Activated T-helper 17 cell treated with anti-CD3 and anti-CD28 coated beads, Interleukin-2, amount 50 U/mL, for 72 hours (primary cell): ENCODE measurements around the gene ADCY4. TPM values are rescaled to one million over a fixed set of nuclear protein-coding genes. Genes with fewer than 3 reads are reported as not detected.
A peak's percentile ranks its signal among the peaks of the same experiment; 100 is the strongest.

ENCODE experiments used
- ATAC-seq: fragments of 150-1000 bp; cut with Tn5 transposase; replicated peaks from 2 replicates; pipeline ENCODE4 v1.10.0; 2021; ENCODE audit warnings: mild to moderate bottlenecking, moderate library complexity
- H3K27ac Mint-ChIP-seq: one replicate; pipeline ENCODE4 v1.8.0; 2022; ENCODE audit warnings: mixed read lengths
- H3K27me3 Mint-ChIP-seq: one replicate; pipeline ENCODE4 v1.8.0; 2022; ENCODE audit warnings: mixed read lengths
- H3K36me3 Mint-ChIP-seq: one replicate; pipeline ENCODE4 v1.8.0; 2022; ENCODE audit warnings: low read depth, mild to moderate bottlenecking, mixed read lengths
- H3K4me1 Mint-ChIP-seq: one replicate; pipeline ENCODE4 v1.8.0; 2022; ENCODE audit warnings: mixed read lengths
- H3K4me3 Mint-ChIP-seq: one replicate; pipeline ENCODE4 v1.8.0; 2022; ENCODE audit warnings: mild to moderate bottlenecking, mixed read lengths
- H3K9me3 Mint-ChIP-seq: one replicate; pipeline ENCODE4 v1.8.0; 2022; ENCODE audit warnings: mixed read lengths
- total RNA-seq, 2 donors: library from RNA; stranded (reverse); gene quantifications; one replicate each; pipeline ENCODE4 v1.2.3, GENCODE V29; 2022

Gene ADCY4
- total RNA-seq, 2 donors from 2014 or later, result 2.3 to 10.5 TPM

- no peak for ATAC-seq
- peak overlapping the region; percentile 9 for H3K27ac Mint-ChIP-seq
- peaks cover 48% of the 10 kb centered on the region for H3K4me1 Mint-ChIP-seq
Measured at GRCh38 chr14:24277606-24278321, 57.1 kb downstream of the ADCY4 start.

GRCh38 chr14:24277071-24277470 lies 57.8 kb downstream of the ADCY4 start:
- no peaks in the 10 kb centered on the region for H3K27me3 Mint-ChIP-seq
- no peak overlapping the region for H3K4me3 Mint-ChIP-seq
- H3K27ac Mint-ChIP-seq, result peak overlapping the region; percentile 12
- ATAC-seq, result no peak
- H3K4me1 Mint-ChIP-seq, result peaks cover 54% of the 10 kb centered on the region
- peaks cover 3% of the 10 kb centered on the region for H3K9me3 Mint-ChIP-seq
- no peaks in the 10 kb centered on the region for H3K36me3 Mint-ChIP-seq

More at GRCh38 chr14:24277606-24278321, 57.1 kb downstream of the ADCY4 start:
- H3K27me3 Mint-ChIP-seq, result no peaks in the 10 kb centered on the region
- no peaks in the 10 kb centered on the region for H3K36me3 Mint-ChIP-seq
- peak overlapping the region; percentile 41 for H3K4me3 Mint-ChIP-seq
- H3K9me3 Mint-ChIP-seq, result peaks cover 3% of the 10 kb centered on the region

- peaks cover 46% of the 10 kb centered on the region for H3K4me1 Mint-ChIP-seq
- peak overlapping the region; percentile 40 for H3K27ac Mint-ChIP-seq
- peaks cover 6% of the 10 kb centered on the region for H3K36me3 Mint-ChIP-seq
- ATAC-seq, result peak; percentile 81
- peak overlapping the region; percentile 97 for H3K4me3 Mint-ChIP-seq
- H3K27me3 Mint-ChIP-seq, result no peaks in the 10 kb centered on the region
- H3K9me3 Mint-ChIP-seq, result peaks cover 3% of the 10 kb centered on the region
Measured at GRCh38 chr14:24274101-24274543, 60.7 kb downstream of the ADCY4 start.

DNA sequence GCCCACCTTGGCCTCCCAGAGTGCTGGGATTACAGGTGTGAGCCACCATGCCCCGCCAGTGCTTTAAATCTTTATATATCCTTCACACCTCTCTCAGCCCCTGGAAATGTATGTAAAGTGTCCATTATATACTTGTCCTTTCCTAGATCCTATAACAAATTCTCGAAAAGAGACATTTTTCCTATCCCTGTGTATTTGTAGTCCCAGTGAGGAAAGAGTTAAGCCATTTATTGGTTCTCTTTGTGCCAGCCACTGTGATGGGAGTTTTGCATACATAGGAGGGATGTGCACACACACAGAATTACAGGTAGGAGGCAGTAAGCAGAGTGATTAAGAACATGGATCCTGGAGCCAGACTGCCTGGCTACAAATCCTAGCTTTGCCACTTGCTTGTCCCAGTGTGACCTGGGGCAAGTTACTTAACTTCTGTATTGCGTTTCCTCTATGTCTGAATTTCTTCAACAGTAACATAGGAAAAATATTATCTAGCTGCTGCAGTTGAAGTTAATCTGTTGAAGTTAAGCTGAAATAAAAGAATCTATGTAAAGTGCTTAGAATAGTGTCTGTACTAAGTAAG lies 61.4 kb downstream of the ADCY4 start:
- H3K27me3 Mint-ChIP-seq, result no peaks in the 10 kb centered on the region
- peaks cover 7% of the 10 kb centered on the region for H3K36me3 Mint-ChIP-seq
- ATAC-seq, result no peak
- H3K4me1 Mint-ChIP-seq, result peaks cover 40% of the 10 kb centered on the region
- H3K27ac Mint-ChIP-seq, result peak overlapping the region; percentile 40
- peak overlapping the region; percentile 97 for H3K4me3 Mint-ChIP-seq
- peaks cover 3% of the 10 kb centered on the region for H3K9me3 Mint-ChIP-seq

DNA sequence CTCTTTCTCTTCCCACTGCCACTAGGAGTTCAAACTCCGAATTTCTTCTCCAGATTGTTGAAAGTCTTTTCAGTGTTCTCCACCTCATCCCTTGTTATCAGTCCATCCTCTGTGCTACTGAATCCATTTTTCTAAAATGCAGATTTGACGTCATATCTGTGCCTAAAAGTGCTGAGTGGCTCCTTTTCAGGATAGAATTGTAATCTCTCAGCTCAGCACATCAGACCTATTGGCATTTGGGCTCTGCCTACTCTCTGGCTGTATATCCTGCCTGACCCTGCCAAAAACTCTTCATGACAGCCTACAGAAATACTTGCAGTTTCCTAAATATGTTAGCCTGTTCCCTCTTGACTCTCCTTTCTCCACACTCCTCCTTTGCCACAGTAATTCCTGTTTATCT lies 62.4 kb downstream of the ADCY4 start:
- Mint-ChIP-seq H3K9me3 (no peaks in the 10 kb centered on the region), H3K36me3 (peaks cover 9% of the 10 kb centered on the region), H3K4me1 (peaks cover 36% of the 10 kb centered on the region), H3K27ac (peak overlapping the region; percentile 95), H3K4me3 (peak overlapping the region; percentile 97), H3K27me3 (no peaks in the 10 kb centered on the region)
- ATAC-seq, result no peak

DNA sequence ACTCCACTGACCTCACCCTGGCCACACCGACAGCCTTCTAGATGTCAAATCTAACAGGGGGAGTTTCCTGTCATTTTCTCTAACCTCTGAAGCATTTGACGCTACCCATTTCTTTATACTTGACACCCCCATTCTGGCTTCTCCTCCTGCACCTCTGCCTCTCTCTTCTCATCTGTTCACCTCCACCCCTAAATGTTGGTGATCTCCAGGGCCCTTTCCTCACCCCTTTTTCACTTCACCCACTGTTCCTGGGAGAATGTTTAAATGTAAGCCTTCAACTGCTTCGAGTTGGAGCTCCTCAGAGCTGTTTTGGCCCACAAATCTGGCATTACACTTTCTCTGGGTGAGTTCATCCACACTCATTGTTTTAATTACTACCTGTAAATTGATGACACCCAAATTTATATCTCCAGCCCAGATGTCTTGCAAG lies 63.0 kb downstream of the ADCY4 start:
- Mint-ChIP-seq H3K36me3 (peaks cover 15% of the 10 kb centered on the region), H3K4me1 (peaks cover 34% of the 10 kb centered on the region), H3K27me3 (no peaks in the 10 kb centered on the region), H3K4me3 (peak overlapping the region; percentile 97), H3K9me3 (no peaks in the 10 kb centered on the region), H3K27ac (peak overlapping the region; percentile 95)
- no peak for ATAC-seq

DNA sequence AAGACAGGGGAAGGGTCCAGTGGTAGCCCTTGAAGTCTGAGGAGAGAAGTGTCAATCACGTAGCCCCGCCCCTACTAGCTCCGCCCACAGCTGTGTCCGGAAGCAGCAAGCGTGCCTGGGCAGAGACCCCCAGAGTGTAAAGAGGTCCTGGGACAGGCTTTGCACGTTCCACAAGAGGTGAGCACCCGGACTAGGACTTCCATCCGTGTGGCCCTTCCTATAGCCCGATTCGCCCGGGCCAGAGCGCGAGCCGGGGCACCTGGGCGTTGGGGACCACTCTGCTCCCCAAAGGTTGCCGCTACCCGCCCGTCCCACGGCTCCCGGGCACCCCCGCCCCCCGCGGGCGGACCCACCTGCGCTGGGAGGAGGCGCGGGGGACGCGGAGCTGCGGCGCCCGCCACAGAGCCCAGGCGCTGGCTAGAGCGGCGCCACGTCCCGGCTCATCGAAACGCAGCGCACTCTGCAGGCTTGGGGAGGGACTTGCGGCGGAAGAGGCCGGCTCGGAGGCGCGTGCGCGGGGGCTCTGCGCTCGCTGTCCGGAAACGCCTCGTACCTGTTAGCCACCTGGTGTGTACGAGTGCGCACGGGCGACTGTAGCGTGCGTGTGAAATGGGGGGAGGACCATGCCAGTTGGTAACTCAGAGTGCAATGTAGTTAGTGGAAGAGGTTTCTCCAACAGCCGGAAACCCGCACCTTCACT lies 63.6 kb downstream of the ADCY4 start, which contains the start of gene RABGGTA:
RABGGTA (minus strand) TSS at position 464 of the 700 bp plus-strand sequence. CDS start 482 bp downstream, outside the sequence.
- Mint-ChIP-seq H3K4me1 (peaks cover 34% of the 10 kb centered on the region), H3K4me3 (peak within 1 kb of the TSS; percentile 97), H3K36me3 (peaks cover 20% of the 10 kb centered on the region), H3K27ac (peak within 1 kb of the TSS; percentile 95), H3K27me3 (no peaks in the 10 kb centered on the region), H3K9me3 (no peaks in the 10 kb centered on the region)
- peak; percentile 85 for ATAC-seq

DNA sequence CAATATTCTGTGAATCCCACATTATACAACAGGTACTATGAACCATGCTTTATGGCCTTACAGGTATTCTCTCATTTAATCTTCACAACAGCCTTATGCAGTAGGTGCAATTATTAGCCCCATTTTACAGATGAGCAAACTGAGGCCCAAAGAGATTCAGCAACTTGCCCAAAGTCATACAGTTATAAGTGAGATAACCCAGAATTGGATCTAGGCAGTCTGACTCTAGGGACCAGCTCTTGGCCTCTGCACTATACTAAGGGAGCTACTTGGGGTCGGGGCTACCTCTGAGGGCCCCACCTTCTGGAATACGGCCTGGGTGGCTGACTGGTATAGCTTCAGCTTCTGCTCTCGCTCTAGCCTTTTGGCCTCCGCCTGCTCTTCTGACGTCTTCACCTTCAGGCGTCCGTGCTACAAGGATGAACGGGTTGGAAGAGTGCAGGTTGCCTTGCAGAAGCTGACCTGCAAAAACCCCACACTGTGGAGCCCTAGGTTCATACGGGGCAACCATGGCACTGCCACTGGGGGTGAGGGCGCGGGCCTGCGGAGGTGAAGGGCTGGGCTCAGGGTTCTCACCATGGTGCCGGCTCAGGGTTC lies 64.2 kb downstream of the ADCY4 start:
- H3K9me3 Mint-ChIP-seq, result no peaks in the 10 kb centered on the region
- no peak for ATAC-seq
- peaks cover 34% of the 10 kb centered on the region for H3K4me1 Mint-ChIP-seq
- peak overlapping the region; percentile 95 for H3K27ac Mint-ChIP-seq
- peak overlapping the region; percentile 97 for H3K4me3 Mint-ChIP-seq
- H3K36me3 Mint-ChIP-seq, result peaks cover 27% of the 10 kb centered on the region
- H3K27me3 Mint-ChIP-seq, result no peaks in the 10 kb centered on the region

DNA sequence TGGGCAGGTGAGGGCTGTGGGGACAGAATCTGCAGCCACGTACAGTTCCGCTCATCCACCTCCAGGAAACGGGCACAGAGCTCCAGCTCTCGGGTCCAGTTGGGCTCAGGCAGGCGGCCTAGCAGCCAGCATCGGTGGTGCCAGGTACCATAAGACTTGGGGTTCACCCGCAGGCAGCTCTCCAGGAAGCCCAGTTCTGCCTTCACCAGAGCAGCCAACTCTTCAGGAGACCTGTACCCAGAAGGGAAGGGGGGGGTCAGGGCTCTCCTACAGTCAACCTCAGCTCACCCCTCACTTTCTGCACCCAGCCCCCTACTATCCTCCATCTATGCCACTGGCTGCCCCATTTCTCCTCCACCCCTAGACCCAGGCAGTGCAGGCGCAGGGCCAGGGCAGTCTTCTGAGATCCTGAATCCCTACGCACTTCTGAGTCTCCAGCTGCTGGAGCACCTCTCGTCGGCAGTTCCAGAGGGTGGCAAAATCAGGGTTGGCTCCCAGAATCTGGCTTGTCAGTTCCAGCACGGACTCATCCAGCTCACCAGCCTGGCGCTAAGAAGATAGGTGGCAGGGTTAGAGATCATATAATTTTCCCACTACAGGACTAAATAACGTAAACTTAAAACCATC lies 64.8 kb downstream of the ADCY4 start:
- Mint-ChIP-seq H3K27me3 (no peaks in the 10 kb centered on the region), H3K27ac (no peak overlapping the region), H3K9me3 (no peaks in the 10 kb centered on the region), H3K4me1 (peaks cover 29% of the 10 kb centered on the region), H3K36me3 (peaks cover 30% of the 10 kb centered on the region), H3K4me3 (peak overlapping the region; percentile 97)
- ATAC-seq, result no peak

GRCh38 chr14:24269368-24269767 lies 65.5 kb downstream of the ADCY4 start:
- no peak overlapping the region for H3K27ac Mint-ChIP-seq
- H3K4me3 Mint-ChIP-seq, result no peak overlapping the region
- no peaks in the 10 kb centered on the region for H3K9me3 Mint-ChIP-seq
- H3K36me3 Mint-ChIP-seq, result peaks cover 30% of the 10 kb centered on the region
- no peak for ATAC-seq
- peaks cover 27% of the 10 kb centered on the region for H3K4me1 Mint-ChIP-seq
- H3K27me3 Mint-ChIP-seq, result no peaks in the 10 kb centered on the region

Other genes starting within 250 kb of the ADCY4 start
- gene PCK2, start 240.8 kb downstream of the ADCY4 start, total RNA-seq, result 10 to 100 TPM; 31.4 to 57.6 TPM
- gene DCAF11, start 220.3 kb downstream of the ADCY4 start, total RNA-seq, result 10 to 100 TPM; 72.4 to 94.8 TPM
- gene NRL, start 220.1 kb downstream of the ADCY4 start, total RNA-seq, result 1 to 10 TPM; 1.7 to 2.5 TPM
- gene FITM1, start 204.4 kb downstream of the ADCY4 start, total RNA-seq, result under 1 TPM in 1 of 2 donors, not detected in 1; 0.58 TPM
- gene PSME1, start 198.9 kb downstream of the ADCY4 start, total RNA-seq, result 100 to 1,000 TPM; 361 to 375 TPM
- gene EMC9, start 193.5 kb downstream of the ADCY4 start, total RNA-seq, result 10 to 100 TPM; 31.0 to 43.8 TPM
- 100 to 1,000 TPM; 339 to 489 TPM for gene PSME2, start 188.5 kb downstream of the ADCY4 start, total RNA-seq
- 10 to 100 TPM; 56.6 to 86.7 TPM for gene RNF31, start 187.6 kb downstream of the ADCY4 start, total RNA-seq
- gene IRF9, start 173.8 kb downstream of the ADCY4 start, total RNA-seq, result 100 to 1,000 TPM; 106 to 190 TPM
- gene REC8, start 163.0 kb downstream of the ADCY4 start, total RNA-seq, result 10 to 100 TPM; 35.7 to 58.8 TPM
- 10 to 100 TPM; 34.0 to 78.7 TPM for gene IPO4, start 146.3 kb downstream of the ADCY4 start, total RNA-seq
- 10 to 100 TPM; 28.6 to 33.4 TPM for gene TM9SF1, start 139.6 kb downstream of the ADCY4 start, total RNA-seq
- under 1 TPM in 1 of 2 donors, not detected in 1; 0.82 TPM for gene TSSK4, start 129.4 kb downstream of the ADCY4 start, total RNA-seq
- 10 to 100 TPM; 62.8 to 69.8 TPM for gene CHMP4A, start 121.6 kb downstream of the ADCY4 start, total RNA-seq
- gene MDP1, start 119.0 kb downstream of the ADCY4 start, total RNA-seq, result 1 to 10 TPM; 4.0 to 7.1 TPM
- 100 to 1,000 TPM; 128 to 243 TPM for gene NEDD8, start 102.7 kb downstream of the ADCY4 start, total RNA-seq
- gene GMPR2, start 102.1 kb downstream of the ADCY4 start, total RNA-seq, result 10 to 100 TPM; 73.2 to 85.0 TPM
- 10 to 100 TPM; 61.4 to 76.4 TPM for gene TINF2, start 92.4 kb downstream of the ADCY4 start, total RNA-seq
- 10 to 100 TPM; 16.1 to 18.2 TPM for gene TGM1, start 71.9 kb downstream of the ADCY4 start, total RNA-seq
- gene RABGGTA, start 63.5 kb downstream of the ADCY4 start, total RNA-seq, result 10 to 100 TPM; 61.0 to 68.3 TPM
- 10 to 100 TPM; 12.6 to 14.2 TPM for gene DHRS1, start 35.3 kb downstream of the ADCY4 start, total RNA-seq
- gene NOP9, start 35.2 kb downstream of the ADCY4 start, total RNA-seq, result 10 to 100 TPM; 21.2 to 42.2 TPM
- 10 to 100 TPM; 14.9 to 28.1 TPM for gene CIDEB, start 27.1 kb downstream of the ADCY4 start, total RNA-seq
- 10 to 100 TPM in 1 of 2 donors, 1 to 10 TPM in 1; 8.7 to 13.5 TPM for gene LTB4R2, start 24.9 kb downstream of the ADCY4 start, total RNA-seq
- gene LTB4R, start 23.6 kb downstream of the ADCY4 start, total RNA-seq, result 10 to 100 TPM; 11.6 to 21.4 TPM
- gene RIPK3, start 4.9 kb upstream of the ADCY4 start, total RNA-seq, result 10 to 100 TPM; 12.9 to 17.4 TPM
- under 1 TPM in 1 of 2 donors, not detected in 1; 0.66 TPM for gene NFATC4, start 33.1 kb upstream of the ADCY4 start, total RNA-seq
- under 1 TPM in 1 of 2 donors, not detected in 1; 0.04 TPM for gene NYNRIN, start 63.9 kb upstream of the ADCY4 start, total RNA-seq
- 10 to 100 TPM; 11.1 to 14.6 TPM for gene CBLN3, start 94.6 kb upstream of the ADCY4 start, total RNA-seq
- gene KHNYN, start 94.9 kb upstream of the ADCY4 start, total RNA-seq, result 100 to 1,000 TPM in 1 of 2 donors, 10 to 100 TPM in 1; 64.3 to 132 TPM
- 10 to 100 TPM; 36.6 to 45.7 TPM for gene SDR39U1, start 107.7 kb upstream of the ADCY4 start, total RNA-seq
- gene CMA1, start 173.2 kb upstream of the ADCY4 start, total RNA-seq, result under 1 TPM in 1 of 2 donors, not detected in 1; 0.80 TPM
- not detected for gene CTSG, start 241.2 kb upstream of the ADCY4 start, total RNA-seq